A673 (cell line): ENCODE measurements around the gene PCNA. TPM values are rescaled to one million over a fixed set of nuclear protein-coding genes. Genes with fewer than 3 reads are reported as not detected.

ENCODE experiments used
- BruUV-seq: library from RNA; stranded (reverse); fragments of 400-500 nt; replicated peaks from 2 replicates; lab custom pipeline; 2021; lab: Mats Ljungman, UMichigan
- CTCF ChIA-PET: fragments of 300-600 bp; sonication (Branson Sonifier 250); formaldehyde crosslinking; loops from one replicate; lab custom pipeline; 2022; ENCODE audit warnings: antibody characterized with exemption; lab: Charles Lee
- POLR2A ChIA-PET: fragments of 300-600 bp; sonication (Branson Sonifier 250); formaldehyde crosslinking; loops from one replicate; lab custom pipeline; 2022; ENCODE audit warnings: antibody characterized with exemption; ENCODE audit not compliant: low non-redundant PET; lab: Charles Lee
- DNase-seq: peaks from one replicate; pipeline ENCODE4 v3.0.0-alpha.2; 2015; ENCODE audit warnings: low spot score
- H3K27ac ChIP-seq: fragments of 200-600 bp; sonication (generic); 2 replicates; pipeline ENCODE4 v1.5.1; 2016; ENCODE audit warnings: mixed run types, low read depth, mild to moderate bottlenecking, mixed read lengths, antibody characterized with exemption, low read length; ENCODE audit not compliant: poor library complexity, severe bottlenecking
- H3K27me3 ChIP-seq: fragments of 200-600 bp; sonication (generic); replicated peaks from 2 replicates; pipeline ENCODE4 v1.6.1; 2017; ENCODE audit warnings: mixed run types, low read depth, mild to moderate bottlenecking, mixed read lengths, antibody characterized with exemption, low read length; ENCODE audit not compliant: insufficient read depth, poor library complexity
- H3K36me3 ChIP-seq: fragments of 200-600 bp; sonication (generic); 2 replicates; pipeline ENCODE4 v1.6.1; 2016; ENCODE audit warnings: mixed run types, mild to moderate bottlenecking, mixed read lengths, antibody characterized with exemption, low read length; ENCODE audit not compliant: insufficient read depth, poor library complexity, severe bottlenecking
- H3K4me1 ChIP-seq: fragments of 200-600 bp; sonication (generic); 2 replicates; pipeline ENCODE4 v1.6.1; 2017; ENCODE audit warnings: mixed run types, mild to moderate bottlenecking, mixed read lengths, antibody characterized with exemption, low read length; ENCODE audit not compliant: insufficient read depth, poor library complexity, severe bottlenecking
- H3K4me3 ChIP-seq: fragments of 200-600 bp; sonication (generic); 2 replicates; pipeline ENCODE4 v1.5.1; 2016; ENCODE audit warnings: low read depth, mixed run types, mild to moderate bottlenecking, mixed read lengths, low read length; ENCODE audit not compliant: poor library complexity, severe bottlenecking
- H3K9me3 ChIP-seq: fragments of 200-600 bp; sonication (generic); 2 replicates; pipeline ENCODE4 v1.6.1; 2016; ENCODE audit warnings: mixed run types, low read depth, mild to moderate bottlenecking, mixed read lengths, antibody characterized with exemption, low read length; ENCODE audit not compliant: poor library complexity, severe bottlenecking
- CTCF ChIP-seq: fragments of 300-800, 200-600 bp; sonication (generic); conservative IDR thresholded peaks from 2 replicates; pipeline ENCODE4 v1.5.1; 2017; ENCODE audit warnings: low read depth, mild to moderate bottlenecking, antibody characterized with exemption, low read length, moderate library complexity, mixed read lengths
- EZH2 ChIP-seq: fragments of 200-600 bp; sonication (generic); IDR thresholded peaks from 2 replicates; pipeline ENCODE4 v1.6.1; 2017; ENCODE audit warnings: borderline replicate concordance, low read depth, mild to moderate bottlenecking, mixed read lengths, antibody characterized with exemption, low read length; ENCODE audit not compliant: poor library complexity, severe bottlenecking
- intact Hi-C: fragments of 100-400 bp; cut with micrococcal nuclease; formaldehyde crosslinking; loops from one replicate; pipeline ENCODE4 v1.10.0; 2022; ENCODE audit not compliant: unreplicated experiment
- total RNA-seq: library from RNA; stranded (reverse); gene quantifications from 2 replicates; pipeline ENCODE4 v1.2.3, GENCODE V29; 2021

Gene PCNA
- total RNA-seq, 1 experiment from 2014 or later: 397 TPM

GRCh38 chr20:5146871-5147592 is 27.3 kb upstream of the PCNA start:
- ChIA-PET CTCF (no interaction called here), POLR2A (no interaction called here)
- no peak for DNase-seq
- H3K27ac ChIP-seq: no peak overlapping the region
- H3K9me3 ChIP-seq: no peaks in the 10 kb centered on the region
- H3K36me3 ChIP-seq: no peaks in the 10 kb centered on the region
- TF ChIP-seq EZH2 (no peak), CTCF (no peak)
- BruUV-seq: no TSS peak
- no peak overlapping the region for H3K4me3 ChIP-seq
- H3K27me3 ChIP-seq: no peaks in the 10 kb centered on the region
- intact Hi-C loops: no loop called here
- peaks cover 4% of the 10 kb centered on the region for H3K4me1 ChIP-seq

- ChIA-PET CTCF (no interaction called here), POLR2A (no interaction called here)
- no peak overlapping the region for H3K4me3 ChIP-seq
- H3K9me3 ChIP-seq: no peaks in the 10 kb centered on the region
- BruUV-seq: no TSS peak
- intact Hi-C loops: no loop called here
- H3K4me1 ChIP-seq: peaks cover 4% of the 10 kb centered on the region
- TF ChIP-seq CTCF: no peak
- no peak for TF ChIP-seq EZH2
- H3K27ac ChIP-seq: no peak overlapping the region
- H3K27me3 ChIP-seq: no peaks in the 10 kb centered on the region
- H3K36me3 ChIP-seq: no peaks in the 10 kb centered on the region
- no peak for DNase-seq
Observed at GRCh38 chr20:5146099-5146668, 26.4 kb upstream of the PCNA start.

DNA sequence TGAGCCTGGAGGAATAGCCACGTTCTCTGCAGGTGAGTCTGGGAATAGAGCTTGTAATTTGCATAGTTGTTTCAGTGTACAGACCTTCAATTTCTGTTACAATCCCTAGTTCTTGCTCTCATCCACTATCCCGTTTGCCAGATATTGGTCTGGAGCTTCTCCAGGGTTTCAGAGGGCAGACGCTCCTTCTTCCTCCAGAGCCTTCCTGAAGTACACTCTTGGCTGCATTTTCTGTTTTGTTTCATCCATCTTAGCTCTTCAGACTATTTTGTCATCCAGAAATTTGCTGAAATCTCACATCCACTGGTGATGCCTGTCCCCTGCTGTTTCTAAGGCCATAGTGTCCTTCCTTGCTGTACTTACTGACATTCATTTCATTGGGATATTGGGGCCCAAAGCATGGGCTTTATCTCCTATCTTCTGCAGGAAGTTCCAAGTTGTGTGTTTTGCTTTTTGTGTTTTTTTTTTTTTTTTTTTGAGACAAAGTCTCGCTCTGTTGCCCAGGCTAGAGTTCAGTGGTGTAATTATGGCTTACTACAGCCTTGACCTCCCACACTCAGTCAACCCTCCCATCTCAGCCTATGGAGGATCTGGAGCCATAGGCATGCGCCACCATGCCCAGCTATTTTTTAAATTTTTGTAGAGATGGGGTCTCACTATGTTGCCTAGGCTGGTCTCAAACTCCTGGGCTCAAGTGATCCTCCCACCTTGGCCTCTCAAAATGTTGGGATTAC is 25.8 kb upstream of the PCNA start:
- no peaks in the 10 kb centered on the region for H3K4me1 ChIP-seq
- BruUV-seq: no TSS peak
- no peak for DNase-seq
- H3K27me3 ChIP-seq: no peaks in the 10 kb centered on the region
- no peaks in the 10 kb centered on the region for H3K9me3 ChIP-seq
- H3K27ac ChIP-seq: no peak overlapping the region
- CTCF ChIA-PET: no interaction called here
- intact Hi-C loops: no loop called here
- POLR2A ChIA-PET: no interaction called here
- no peak for TF ChIP-seq EZH2
- TF ChIP-seq CTCF: no peak
- H3K36me3 ChIP-seq: no peaks in the 10 kb centered on the region
- no peak overlapping the region for H3K4me3 ChIP-seq
